Cardiac muscle cell (in vitro differentiated cells and primary cell): ENCODE data around the gene TGFBR3. TPM values are rescaled to one million over a fixed set of nuclear protein-coding genes. Genes with fewer than 3 reads are reported as not detected.

Experiments used
- DNase-seq, 2 donors: peaks; one replicate each; pipeline versions ENCODE4 v3.0.0 to v3.0.0-alpha.2; 2010 to 2017; ENCODE audit warnings: low read depth in 1 of 2, low spot score in 1 of 2
- H3K27ac ChIP-seq: fragments of 200-600 bp; sonication (generic); 2 replicates; pipeline ENCODE4 v1.5.1; 2016
- H3K27me3 ChIP-seq: fragments of 200-600 bp; sonication (generic); 2 replicates; pipeline ENCODE4 v1.6.0; 2016; ENCODE audit warnings: control low read depth
- H3K36me3 ChIP-seq: fragments of 200-600 bp; sonication (generic); 2 replicates; pipeline ENCODE4 v1.5.1; 2016; ENCODE audit warnings: control low read depth
- H3K4me1 ChIP-seq: fragments of 200-600 bp; sonication (generic); 2 replicates; pipeline ENCODE4 v1.8.1; 2017; ENCODE audit warnings: low read depth, mild to moderate bottlenecking, mixed run types
- H3K4me3 ChIP-seq: fragments of 200-600 bp; sonication (generic); 2 replicates; pipeline ENCODE4 v1.5.1; 2016; ENCODE audit warnings: mild to moderate bottlenecking
- H3K9me3 ChIP-seq: fragments of 200-600 bp; sonication (generic); 2 replicates; pipeline ENCODE4 v1.5.1; 2017; ENCODE audit warnings: low read depth, mild to moderate bottlenecking, control low read depth
- CTCF ChIP-seq: IDR thresholded peaks from 2 replicates; pipeline ENCODE4 v1.5.1; 2012; ENCODE audit warnings: low read depth, mild to moderate bottlenecking, low read length
- polyA plus RNA-seq: library from polyadenylated mRNA; unstranded; fragments of >200 nt; fragmentation: Nextera tagmentation; extraction: Ambion mirVana; gene quantifications from 2 replicates; pipeline ENCODE4 v1.2.1, GENCODE V29; 2016
- total RNA-seq: library from RNA; depleted of rRNA; stranded (reverse); fragments of >200 nt; gene quantifications from 2 replicates; pipeline ENCODE4 v1.2.3, GENCODE V29; 2016

TGFBR3 gene
- total and polyA plus RNA-seq, 2 experiments from 2014 or later = 10.3 to 11.8 TPM

DNA sequence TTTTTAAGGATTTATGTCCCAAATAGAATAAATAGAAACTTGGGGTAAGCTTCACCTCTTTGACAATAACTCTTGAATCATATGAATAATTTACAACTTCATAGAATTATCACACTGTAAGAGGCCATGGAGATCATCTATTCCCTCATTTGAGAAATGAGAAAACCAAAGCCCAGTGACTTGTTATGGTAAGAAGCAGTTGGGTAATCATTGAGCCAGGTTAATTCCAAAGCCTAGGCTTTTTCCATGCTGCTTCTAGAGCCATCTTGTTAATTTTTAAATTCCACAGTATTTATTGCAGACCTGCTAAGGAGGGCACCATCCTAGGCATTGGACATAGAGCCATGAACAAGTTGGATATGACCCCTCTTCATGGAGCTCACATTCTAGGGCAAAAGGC is 224.8 kb downstream of the TGFBR3 start:
- H3K36me3 ChIP-seq = no peaks in the 10 kb centered on the region
- no peak for TF ChIP-seq CTCF
- no peak for DNase-seq
- H3K4me1 ChIP-seq = no peaks in the 10 kb centered on the region
- H3K27ac ChIP-seq = no peak overlapping the region
- H3K9me3 ChIP-seq = no peaks in the 10 kb centered on the region
- no peak overlapping the region for H3K4me3 ChIP-seq
- no peaks in the 10 kb centered on the region for H3K27me3 ChIP-seq

- Histone ChIP-seq H3K27ac (no peak overlapping the region), H3K27me3 (no peaks in the 10 kb centered on the region), H3K4me3 (no peak overlapping the region), H3K36me3 (no peaks in the 10 kb centered on the region), H3K9me3 (no peaks in the 10 kb centered on the region), H3K4me1 (no peaks in the 10 kb centered on the region)
- no peak for TF ChIP-seq CTCF
- no peak for DNase-seq
These were observed 225.2 kb downstream of the TGFBR3 start for GRCh38 chr1:91660708-91661107.

DNA sequence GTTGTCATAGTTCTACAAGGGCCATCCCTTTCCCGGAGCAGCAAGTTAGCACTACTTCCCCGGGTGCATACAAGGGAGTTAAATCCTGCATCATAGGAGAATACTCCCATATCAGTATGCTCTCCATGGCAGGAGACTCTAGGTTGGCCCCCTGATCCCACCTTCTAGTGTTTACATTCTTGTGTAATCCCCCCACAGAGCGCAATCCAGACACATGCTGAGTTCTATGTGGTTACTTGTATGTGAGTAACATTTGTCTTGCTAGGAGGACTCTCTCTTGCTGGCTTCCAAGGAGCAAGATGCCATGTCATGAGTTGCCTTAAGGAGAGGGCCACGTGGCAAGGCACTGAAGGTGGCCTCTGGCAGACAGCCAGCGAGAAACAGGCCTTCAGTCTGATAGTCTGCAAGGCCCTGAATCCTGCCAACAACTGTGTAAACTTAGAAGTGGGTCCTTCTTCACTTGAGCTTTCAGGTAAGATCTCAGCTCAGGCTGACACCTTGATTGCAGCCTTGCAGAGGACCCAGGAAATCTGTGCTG is 230.0 kb downstream of the TGFBR3 start:
- Histone ChIP-seq H3K27me3 (no peaks in the 10 kb centered on the region), H3K9me3 (no peaks in the 10 kb centered on the region), H3K36me3 (no peaks in the 10 kb centered on the region), H3K4me1 (no peaks in the 10 kb centered on the region), H3K27ac (no peak overlapping the region), H3K4me3 (no peak overlapping the region)
- DNase-seq = no peak
- no peak for TF ChIP-seq CTCF

GRCh38 chr1:91653183-91653582 is 232.8 kb downstream of the TGFBR3 start:
- Histone ChIP-seq H3K4me1 (no peaks in the 10 kb centered on the region), H3K27ac (no peak overlapping the region), H3K27me3 (no peaks in the 10 kb centered on the region), H3K4me3 (no peak overlapping the region), H3K36me3 (no peaks in the 10 kb centered on the region), H3K9me3 (no peaks in the 10 kb centered on the region)
- no peak for DNase-seq
- TF ChIP-seq CTCF = no peak

GRCh38 chr1:91651661-91652071 is 234.3 kb downstream of the TGFBR3 start:
- H3K4me3 ChIP-seq = no peak overlapping the region
- no peaks in the 10 kb centered on the region for H3K9me3 ChIP-seq
- no peak overlapping the region for H3K27ac ChIP-seq
- H3K27me3 ChIP-seq = no peaks in the 10 kb centered on the region
- peak in 1 of 2 donors; percentile 82 for DNase-seq
- no peaks in the 10 kb centered on the region for H3K36me3 ChIP-seq
- no peaks in the 10 kb centered on the region for H3K4me1 ChIP-seq
- TF ChIP-seq CTCF = no peak

DNA sequence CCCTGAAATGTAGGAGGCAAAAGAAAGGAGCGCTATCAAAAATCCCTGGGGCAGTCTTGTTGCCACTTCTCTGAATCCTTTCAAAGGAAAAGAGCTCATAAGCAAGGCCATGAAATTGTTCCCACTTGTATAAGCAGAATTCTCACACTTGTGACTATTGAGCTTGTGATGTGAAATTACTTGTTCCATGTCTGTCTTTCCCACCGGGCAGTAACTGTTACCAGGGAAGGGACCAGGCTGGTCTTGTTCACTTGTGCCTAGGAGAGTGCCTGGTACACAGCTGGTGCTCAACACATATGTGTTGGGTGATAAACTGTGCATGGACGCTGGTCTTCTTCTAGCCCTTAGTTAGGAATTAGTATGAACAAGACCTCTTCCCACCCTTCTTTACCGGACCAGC is 234.7 kb downstream of the TGFBR3 start:
- Histone ChIP-seq H3K36me3 (no peaks in the 10 kb centered on the region), H3K4me1 (no peaks in the 10 kb centered on the region), H3K27me3 (no peaks in the 10 kb centered on the region), H3K9me3 (no peaks in the 10 kb centered on the region), H3K4me3 (no peak overlapping the region), H3K27ac (no peak overlapping the region)
- TF ChIP-seq CTCF = no peak
- DNase-seq = peak in 1 of 2 donors; percentile 20
